H1 (cell line): ENCODE results near the gene NSF.
"Not testable (repeated sequence)": the region's sequence is repeated elsewhere in the genome, so short reads cannot be mapped to it uniquely, and the experiment has no call there.

Experiments
- EP300 ChIP-seq, 2 experiments: IDR thresholded peaks; 1 replicate in 1 of 2; 2 replicates in 1 of 2; pipeline ENCODE4 v1.6.1; 2011 to 2012; ENCODE audit warnings: low read depth in 2 of 2, low read length in 2 of 2, mild to moderate bottlenecking in 2 of 2, borderline replicate concordance in 1 of 2, inconsistent platforms in 1 of 2, moderate library complexity in 1 of 2
- EZH2 ChIP-seq: fragments of 200-600 bp; sonication (generic); IDR thresholded peaks from 2 replicates; pipeline ENCODE4 v1.7.1; 2012; ENCODE audit warnings: low read depth, mild to moderate bottlenecking, moderate library complexity, low read length, inconsistent platforms; ENCODE audit not compliant: severe bottlenecking
- HDAC2 ChIP-seq, 2 experiments: fragments of 300-600 bp in 1 of 2; sonication (generic) in 1 of 2; IDR thresholded peaks; 2 replicates each; pipeline ENCODE4 v1.6.1; 2011 to 2012; ENCODE audit warnings: low read depth in 2 of 2, low read length in 2 of 2, mild to moderate bottlenecking in 2 of 2, moderate library complexity in 2 of 2, borderline replicate concordance in 1 of 2, inconsistent platforms in 1 of 2
- JUN ChIP-seq: IDR thresholded peaks from 2 replicates; pipeline ENCODE4 v1.6.1; 2011; ENCODE audit warnings: low read depth, mild to moderate bottlenecking, improper control_type of control experiment, low read length
- PHF8 ChIP-seq: fragments of 200-600 bp; sonication (generic); conservative IDR thresholded peaks from 2 replicates; pipeline ENCODE4 v1.7.1; 2012; ENCODE audit warnings: low read depth, mild to moderate bottlenecking, inconsistent platforms, low read length, moderate library complexity
- POLR2AphosphoS5 ChIP-seq: IDR thresholded peaks from 2 replicates; pipeline ENCODE4 v1.6.1; 2011; ENCODE audit warnings: low read depth, low read length
- RFX5 ChIP-seq: IDR thresholded peaks from 2 replicates; pipeline ENCODE4 v1.6.1; 2011; ENCODE audit warnings: low read depth, low read length, improper control_type of control experiment, borderline replicate concordance
- SIN3A ChIP-seq, 2 experiments: IDR thresholded peaks in 1 of 2; conservative IDR thresholded peaks in 1 of 2; 2 replicates each; pipeline ENCODE4 v1.6.1; 2011 to 2012; ENCODE audit warnings: low read length in 2 of 2, improper control_type of control experiment in 1 of 2, low read depth in 1 of 2, mild to moderate bottlenecking in 1 of 2
- TF ChIP-seq, protein P1 (sequence below), 3 experiments: IDR thresholded peaks; 1 replicate in 2 of 3; 2 replicates in 1 of 3; pipeline versions ENCODE4 v1.5.1 to v1.6.1; 2011; ENCODE audit warnings: low read length in 3 of 3, mild to moderate bottlenecking in 3 of 3, inconsistent platforms in 2 of 3, low read depth in 1 of 3, moderate library complexity in 1 of 3; ENCODE audit not compliant: insufficient read depth in 1 of 3; ENCODE audit errors: control extremely low read depth in 1 of 3

DNA sequence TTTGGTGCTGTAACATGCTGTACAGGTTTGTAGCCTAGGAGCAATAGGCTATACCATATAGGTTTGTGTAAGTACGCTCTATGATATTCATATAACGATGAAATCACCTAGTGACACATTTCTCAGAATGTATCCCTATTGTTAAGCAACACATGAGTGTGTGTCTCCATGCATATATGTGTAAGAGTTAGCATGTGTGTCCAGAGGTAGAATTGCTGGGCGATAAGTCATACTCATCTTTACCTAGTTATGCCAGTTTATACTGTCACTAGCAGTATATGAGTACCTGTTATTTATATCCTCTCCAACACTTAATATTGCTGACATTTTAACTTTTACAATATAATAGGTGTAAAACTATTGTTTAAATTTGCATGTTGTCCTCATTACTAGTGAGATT is 10.3 kb downstream of the NSF start:
- TF ChIP-seq RFX5; JUN; SIN3A (conservative IDR thresholded peaks at IDR 0.05 in 1 of 2, IDR thresholded peaks at IDR 0.05 in 1 of 2; ENCODE audit: low read depth in 1 of 2, low read length in 2 of 2); EP300 (IDR thresholded peaks at IDR 0.05; ENCODE audit: borderline replicate concordance in 1 of 2, low read depth in 2 of 2, low read length in 2 of 2); EZH2; POLR2AphosphoS5; PHF8; HDAC2 (IDR thresholded peaks at IDR 0.05; ENCODE audit: borderline replicate concordance in 1 of 2, low read depth in 2 of 2, low read length in 2 of 2): not testable (repeated sequence)
- TF ChIP-seq, protein P1, sequence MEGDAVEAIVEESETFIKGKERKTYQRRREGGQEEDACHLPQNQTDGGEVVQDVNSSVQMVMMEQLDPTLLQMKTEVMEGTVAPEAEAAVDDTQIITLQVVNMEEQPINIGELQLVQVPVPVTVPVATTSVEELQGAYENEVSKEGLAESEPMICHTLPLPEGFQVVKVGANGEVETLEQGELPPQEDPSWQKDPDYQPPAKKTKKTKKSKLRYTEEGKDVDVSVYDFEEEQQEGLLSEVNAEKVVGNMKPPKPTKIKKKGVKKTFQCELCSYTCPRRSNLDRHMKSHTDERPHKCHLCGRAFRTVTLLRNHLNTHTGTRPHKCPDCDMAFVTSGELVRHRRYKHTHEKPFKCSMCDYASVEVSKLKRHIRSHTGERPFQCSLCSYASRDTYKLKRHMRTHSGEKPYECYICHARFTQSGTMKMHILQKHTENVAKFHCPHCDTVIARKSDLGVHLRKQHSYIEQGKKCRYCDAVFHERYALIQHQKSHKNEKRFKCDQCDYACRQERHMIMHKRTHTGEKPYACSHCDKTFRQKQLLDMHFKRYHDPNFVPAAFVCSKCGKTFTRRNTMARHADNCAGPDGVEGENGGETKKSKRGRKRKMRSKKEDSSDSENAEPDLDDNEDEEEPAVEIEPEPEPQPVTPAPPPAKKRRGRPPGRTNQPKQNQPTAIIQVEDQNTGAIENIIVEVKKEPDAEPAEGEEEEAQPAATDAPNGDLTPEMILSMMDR (IDR thresholded peaks at IDR 0.05; ENCODE audit: control extremely low read depth in 1 of 3, insufficient read depth in 1 of 3, low read depth in 1 of 3, low read length in 3 of 3) = not testable (repeated sequence)
